Heart right ventricle (tissue), 16 donors: Measurements from ENCODE around the gene WDR90. TPM values are rescaled to one million over a fixed set of nuclear protein-coding genes. Genes with fewer than 3 reads are reported as not detected.
A peak's percentile ranks its signal among the peaks of the same experiment; 100 is the strongest.
"Not testable (repeated sequence)": the region's sequence is repeated elsewhere in the genome, so short reads cannot be mapped to it uniquely, and the experiment has no call there.

Source experiments
- ATAC-seq, 8 donors: fragments of 200-7000 bp; cut with Tn5 transposase; one replicate each; pipeline ENCODE4 v1.9.1; 2020; ENCODE audit warnings: mild to moderate bottlenecking in 8 of 8, moderate library complexity in 8 of 8, moderate number of reproducible peaks in 1 of 8
- DNase-seq, 2 donors: peaks; one replicate each; pipeline ENCODE4 v3.0.0-alpha.2; 2020
- H3K27ac ChIP-seq, 10 donors: fragments of 200-600 bp; sonication (generic) in 2 of 10; one replicate each; pipeline versions ENCODE4 v1.5.0 to v1.8.0; 2020 to 2022; ENCODE audit warnings: mild to moderate bottlenecking in 3 of 10
- H3K27me3 ChIP-seq, 7 donors: fragments of 200-600 bp; one replicate each; pipeline ENCODE4 v1.8.0; 2021 to 2022; ENCODE audit warnings: mild to moderate bottlenecking in 2 of 7
- H3K36me3 ChIP-seq, 9 donors: fragments of 200-600 bp; sonication (generic) in 1 of 9; one replicate each; pipeline versions ENCODE4 v1.5.0 to v1.8.0; 2020 to 2022; ENCODE audit warnings: mild to moderate bottlenecking in 2 of 9
- H3K4me1 ChIP-seq, 9 donors: fragments of 200-600 bp; sonication (generic) in 1 of 9; one replicate each; pipeline versions ENCODE4 v1.5.0 to v1.8.0; 2020 to 2022; ENCODE audit warnings: mild to moderate bottlenecking in 4 of 9
- H3K4me3 ChIP-seq, 10 donors: fragments of 200-600 bp; sonication (generic) in 2 of 10; one replicate each; pipeline versions ENCODE4 v1.5.0 to v1.8.0; 2020 to 2022; ENCODE audit warnings: mild to moderate bottlenecking in 7 of 10, moderate library complexity in 2 of 10
- H3K9me3 ChIP-seq, 11 donors: fragments of 200-600 bp in 10 of 11; sonication (generic) in 2 of 11; one replicate each; pipeline versions ENCODE4 v1.5.0 to v1.8.0; 2013 to 2022; ENCODE audit warnings: mild to moderate bottlenecking in 2 of 11, control low read depth in 1 of 11, moderate library complexity in 1 of 11
- WGBS, 2 donors: extraction: QIAGEN DNeasy Blood & Tissue Kit; methylation state at CpG; one replicate each; pipeline ENCODE4 v1.1.7; 2013; ENCODE audit warnings: inconsistent platforms in 1 of 2; 5-methylcytosine and 5-hydroxymethylcytosine counted together
- intact Hi-C, 10 donors: fragments of 100-400 bp; cut with DNase I; formaldehyde crosslinking; loops; one replicate each; pipeline versions ENCODE4 v1.11.1 to v1.14.2; 2022
- polyA plus RNA-seq, 2 donors: library from polyadenylated mRNA; stranded (reverse); fragments of 200-250 nt; gene quantifications; one replicate each; pipeline ENCODE4 v1.2.3, GENCODE V29; 2013
- total RNA-seq, 10 donors: library from RNA; stranded (reverse); fragmentation: NEBNext Ultra II Directional in 3 of 10; extraction: Animal tissue kit (Norgen Biotek cat#: 25700) in 3 of 10; gene quantifications; one replicate each; pipeline versions ENCODE4 v1.2.1 to v1.2.4, GENCODE V29; 2021 to 2023
- TF ChIP-seq, protein P1 (sequence below), 9 donors: fragments of 200-600 bp; sonication (generic) in 2 of 9; IDR thresholded peaks; one replicate each; pipeline versions ENCODE4 v1.5.0 to v1.8.0; 2021 to 2022; ENCODE audit warnings: antibody characterized with exemption in 9 of 9, mild to moderate bottlenecking in 5 of 9, moderate library complexity in 1 of 9
- donor health status: Arrhythmogenic right ventricular cardiomyopathy.
- donor health status: ischemic (EF 13 %, LVEDD 7.1; RV severe dilation, severe dysfunction).
- donor health status: healthy with polysubstance abuse.
- donor health status: DM: no; HTN: yes; CAD: no.
- donor health status: DM: no; HTN: no; CAD: no.
- donor health status: ischemic (EF 25% LVEDD 6.9; RV normal size, moderate dysfunction).
- donor health status: ischemic (EF 25% LVEDD 5.7; RV mildly dilated, moderate dysfunction).
- donor health status: healthy.
- donor health status: DM: yes; HTN: yes; CAD: no.
- donor health status: Ischemic cardiomyopathy.
- donor health status: ischemic (EF 35%, LVEDD 5.7; RV mildly dilated, moderate dysfunction).
- donor health status: nonischemic (EF 11% LVEDD 7.7; RV severe dilation, severe dysfunction).
- donor health status: DM: yes; HTN: yes; CAD: no.
- donor health status: PGD.
- donor health status: ischemic (EF 29% LVEDD 5.4; RV normal size, mild dysfunction).
- donor health status: nonischemic (EF 23%, LVEDD 6.1; RV moderate dilation, normal function).

The WDR90 gene
- total and polyA plus RNA-seq, 12 donors, result 7.1 to 23.8 (median 9.9) TPM

DNA sequence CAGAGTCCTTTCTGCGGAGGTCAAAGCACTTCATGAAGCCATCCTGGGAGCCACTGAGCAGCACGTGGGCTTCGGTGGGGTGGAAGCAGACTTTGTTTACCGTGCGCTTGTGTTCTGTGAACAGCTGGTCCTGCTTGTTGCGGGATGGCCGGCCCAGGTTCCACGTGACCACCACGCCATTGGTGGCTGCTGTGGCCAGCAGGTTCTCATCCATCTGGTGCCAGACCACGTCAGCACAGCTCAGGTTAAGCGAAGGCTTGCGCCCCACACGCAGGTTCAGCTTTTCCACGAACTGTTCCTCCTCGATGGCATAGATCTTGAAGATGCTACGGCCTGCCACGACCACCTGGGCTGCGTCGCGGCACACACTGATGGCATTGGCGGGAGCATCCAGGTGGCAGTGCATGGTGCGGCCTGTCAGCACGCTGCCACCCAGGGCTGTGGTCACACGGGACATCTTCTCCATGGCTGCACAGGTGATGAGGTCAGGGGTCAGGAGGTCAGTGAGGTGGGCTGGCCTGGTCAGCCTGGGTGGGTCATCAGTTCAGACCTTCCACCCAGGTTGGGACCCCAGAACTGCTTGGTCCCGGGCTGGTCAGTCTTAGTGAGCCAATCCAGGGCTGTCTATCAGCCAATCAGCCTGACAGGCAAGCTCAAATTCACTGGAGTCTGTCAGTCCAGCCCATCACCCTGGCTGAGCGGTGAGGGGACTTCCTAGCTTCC is 40.2 kb downstream of the WDR90 start:
- H3K36me3 ChIP-seq, result peaks cover 0 to 26% (median 0%) of the 10 kb centered on the region in 9 donors
- TF ChIP-seq, protein P1, sequence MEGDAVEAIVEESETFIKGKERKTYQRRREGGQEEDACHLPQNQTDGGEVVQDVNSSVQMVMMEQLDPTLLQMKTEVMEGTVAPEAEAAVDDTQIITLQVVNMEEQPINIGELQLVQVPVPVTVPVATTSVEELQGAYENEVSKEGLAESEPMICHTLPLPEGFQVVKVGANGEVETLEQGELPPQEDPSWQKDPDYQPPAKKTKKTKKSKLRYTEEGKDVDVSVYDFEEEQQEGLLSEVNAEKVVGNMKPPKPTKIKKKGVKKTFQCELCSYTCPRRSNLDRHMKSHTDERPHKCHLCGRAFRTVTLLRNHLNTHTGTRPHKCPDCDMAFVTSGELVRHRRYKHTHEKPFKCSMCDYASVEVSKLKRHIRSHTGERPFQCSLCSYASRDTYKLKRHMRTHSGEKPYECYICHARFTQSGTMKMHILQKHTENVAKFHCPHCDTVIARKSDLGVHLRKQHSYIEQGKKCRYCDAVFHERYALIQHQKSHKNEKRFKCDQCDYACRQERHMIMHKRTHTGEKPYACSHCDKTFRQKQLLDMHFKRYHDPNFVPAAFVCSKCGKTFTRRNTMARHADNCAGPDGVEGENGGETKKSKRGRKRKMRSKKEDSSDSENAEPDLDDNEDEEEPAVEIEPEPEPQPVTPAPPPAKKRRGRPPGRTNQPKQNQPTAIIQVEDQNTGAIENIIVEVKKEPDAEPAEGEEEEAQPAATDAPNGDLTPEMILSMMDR (IDR thresholded peaks at IDR 0.05), result no peak
- H3K27ac ChIP-seq, result peak overlapping the region in 9 of 10 donors; percentile 83 to 94 (median 89)
- peaks cover 13 to 33% (median 29%) of the 10 kb centered on the region in 7 donors for H3K27me3 ChIP-seq
- H3K9me3 ChIP-seq, result no peaks in the 10 kb centered on the region
- H3K4me1 ChIP-seq, result peaks cover 20 to 47% (median 36%) of the 10 kb centered on the region in 9 donors
- H3K4me3 ChIP-seq, result peak overlapping the region; percentile 71 to 100 (median 92)
- intact Hi-C loops, result no loop called here
- ATAC-seq (no peak), DNase-seq (no peak)
- 85 to 87% methylated on average over 26 of the region's 26 CpGs for WGBS, 2 donors

DNA sequence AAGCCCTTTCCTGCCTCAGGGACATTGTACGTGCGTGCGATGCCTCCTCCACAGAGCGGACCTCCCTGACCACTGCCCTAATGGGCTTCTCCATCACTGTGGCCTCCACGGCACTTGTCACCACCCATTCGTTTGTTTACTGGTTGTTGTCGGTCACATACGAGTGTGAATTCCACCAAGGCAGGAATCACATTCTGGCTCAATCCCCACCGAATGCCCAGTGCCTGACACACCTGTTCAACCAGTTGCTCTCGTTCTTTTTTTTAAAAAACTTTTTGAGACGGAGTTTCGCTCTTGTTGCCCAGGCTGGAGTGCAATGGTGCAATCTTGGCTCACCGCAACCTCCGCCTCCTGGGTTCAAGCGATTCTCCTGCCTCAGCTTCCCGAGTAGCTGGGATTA is 42.1 kb downstream of the WDR90 start:
- H3K4me3 ChIP-seq, intact Hi-C loops, H3K9me3 ChIP-seq, H3K27ac ChIP-seq, ATAC-seq, DNase-seq: not testable (repeated sequence)
- Histone ChIP-seq H3K27me3 (peaks cover 20 to 52% (median 46%) of the 10 kb centered on the region in 7 donors), H3K4me1 (peaks cover 15 to 43% (median 37%) of the 10 kb centered on the region in 9 donors), H3K36me3 (peaks cover 0 to 21% (median 0%) of the 10 kb centered on the region in 9 donors)
- 89 to 90% methylated on average over 16 of the region's 16 CpGs for WGBS, 2 donors

DNA sequence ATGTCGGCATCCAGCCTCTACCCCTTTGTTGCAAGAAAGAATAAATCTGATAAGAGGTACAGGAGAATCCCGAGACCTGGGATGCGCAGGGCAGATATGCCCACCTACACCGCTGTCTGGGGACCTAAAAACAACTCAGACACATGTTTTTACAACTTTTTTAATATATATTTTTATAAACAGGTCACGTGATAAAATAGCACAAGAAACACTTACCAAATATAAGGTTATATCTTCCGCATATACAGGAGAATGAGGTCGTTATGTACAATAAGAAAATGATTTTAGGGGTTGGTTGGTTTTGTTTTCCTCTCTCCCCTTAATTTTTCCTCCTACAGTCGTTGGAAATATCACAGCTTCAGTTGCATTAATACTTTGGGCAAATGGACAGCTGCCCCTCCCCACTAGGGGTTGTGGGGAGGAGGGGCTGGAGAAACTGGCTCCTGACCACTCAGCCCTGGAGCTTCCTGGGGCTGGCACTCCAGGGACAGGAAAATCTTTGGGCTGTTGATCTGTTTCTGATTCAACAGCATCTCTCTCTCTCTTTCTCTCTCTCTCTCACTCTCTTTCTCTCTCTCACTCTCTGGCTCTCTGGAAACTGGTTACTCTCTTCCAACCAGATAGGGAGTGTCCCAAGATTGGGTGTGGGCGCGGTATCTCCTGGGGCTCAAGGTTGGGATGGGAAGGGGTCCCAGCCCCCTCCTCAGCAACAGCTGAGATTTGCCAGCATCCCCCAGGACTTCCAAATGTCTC is 43.4 kb downstream of the WDR90 start:
- no peak overlapping the region for H3K27ac ChIP-seq
- 65 to 70% methylated on average over 10 of the region's 10 CpGs for WGBS, 2 donors
- intact Hi-C loops, result no loop called here
- TF ChIP-seq, protein P1 (IDR thresholded peaks at IDR 0.05), result no peak
- ATAC-seq (no peak), DNase-seq (no peak)
- H3K4me3 ChIP-seq, result no peak overlapping the region
- peaks cover 20 to 65% (median 58%) of the 10 kb centered on the region in 7 donors for H3K27me3 ChIP-seq
- peaks cover 0 to 8% (median 0%) of the 10 kb centered on the region in 9 donors for H3K36me3 ChIP-seq
- no peaks in the 10 kb centered on the region for H3K9me3 ChIP-seq
- peaks cover 15 to 43% (median 37%) of the 10 kb centered on the region in 9 donors for H3K4me1 ChIP-seq

DNA sequence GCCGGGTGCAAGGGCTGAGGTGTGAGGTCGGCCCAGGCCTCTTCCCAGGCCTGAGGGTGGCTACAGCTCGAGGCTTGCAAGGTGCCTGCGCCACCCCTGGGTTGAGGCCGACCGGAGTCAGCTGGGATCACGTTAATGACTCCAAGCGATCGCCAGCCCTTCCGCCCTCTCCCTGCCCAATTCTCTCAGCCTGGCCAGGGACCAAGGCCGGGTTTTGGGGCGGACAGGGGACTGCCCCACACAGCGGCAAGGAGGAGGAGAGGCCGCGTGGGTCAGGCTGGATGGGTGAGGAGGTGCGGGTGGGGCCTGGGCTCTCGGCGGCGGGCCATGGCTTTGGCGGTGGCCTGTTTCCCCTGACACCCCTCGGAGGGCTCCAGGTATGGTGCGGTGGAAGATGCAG is 44.2 kb downstream of the WDR90 start:
- H3K27ac ChIP-seq, result no peak overlapping the region
- intact Hi-C loops, result no loop called here
- no peaks in the 10 kb centered on the region for H3K9me3 ChIP-seq
- no peaks in the 10 kb centered on the region for H3K36me3 ChIP-seq
- no peak overlapping the region for H3K4me3 ChIP-seq
- DNase-seq (no peak), ATAC-seq (no peak)
- peaks cover 15 to 43% (median 37%) of the 10 kb centered on the region in 9 donors for H3K4me1 ChIP-seq
- H3K27me3 ChIP-seq, result peaks cover 20 to 72% (median 67%) of the 10 kb centered on the region in 7 donors
- TF ChIP-seq, protein P1 (IDR thresholded peaks at IDR 0.05), result no peak
- 32 to 40% methylated on average over 21 to 22 of the region's 22 CpGs for WGBS, 2 donors
